NCI-H226 (cell line): ENCODE results near the gene PODXL2.
"Not testable (repeated sequence)": the region's sequence is repeated elsewhere in the genome, so short reads cannot be mapped to it uniquely, and the experiment has no call there.

Source experiments
- DNase-seq: peaks from one replicate; pipeline ENCODE4 v3.0.0-alpha.2; 2015

The PODXL2 gene

DNA sequence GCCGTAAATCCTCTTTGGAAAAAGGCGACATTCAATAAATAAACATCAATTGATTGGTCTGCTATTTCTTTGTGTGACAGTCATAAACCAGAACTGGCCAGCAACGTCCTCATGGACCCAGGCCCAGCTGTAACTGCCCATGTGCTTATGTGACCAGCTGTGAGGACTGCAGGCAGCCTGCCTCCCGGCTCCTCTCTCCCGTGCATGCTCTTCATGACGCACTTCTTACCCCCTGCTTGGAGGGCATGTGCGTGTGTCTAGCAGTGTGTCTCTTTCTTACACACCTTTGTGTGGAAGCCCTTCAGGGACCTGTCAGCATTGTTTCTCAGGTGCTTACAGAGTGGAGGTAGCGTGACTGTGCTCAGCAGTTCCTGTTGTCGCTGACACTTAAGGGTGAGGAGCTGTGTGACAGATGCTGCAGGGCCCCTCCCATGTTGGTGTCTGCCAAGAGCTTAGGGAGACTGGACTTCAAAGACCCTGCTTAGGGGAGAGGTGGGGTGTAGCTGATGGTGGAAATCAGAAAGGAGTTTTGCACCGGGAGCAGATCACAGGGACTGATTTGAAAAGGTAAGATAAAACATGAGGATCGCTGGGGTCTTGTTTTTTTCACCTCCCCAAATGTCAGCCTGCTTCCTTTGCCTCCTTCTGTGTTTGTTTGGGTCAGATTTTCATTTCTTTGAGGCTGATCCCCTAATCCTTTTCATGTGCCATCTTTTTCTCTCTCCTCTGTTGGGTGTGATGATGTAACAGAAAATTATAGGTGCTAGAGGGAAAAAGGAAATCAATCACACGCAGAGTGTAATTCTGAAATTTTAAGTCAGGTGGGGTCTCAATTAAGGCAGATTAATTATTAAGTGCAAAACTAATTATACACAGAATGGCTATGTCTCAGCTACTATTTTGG, 2.1 kb downstream of the PODXL2 start:
- no peak for DNase-seq

DNA sequence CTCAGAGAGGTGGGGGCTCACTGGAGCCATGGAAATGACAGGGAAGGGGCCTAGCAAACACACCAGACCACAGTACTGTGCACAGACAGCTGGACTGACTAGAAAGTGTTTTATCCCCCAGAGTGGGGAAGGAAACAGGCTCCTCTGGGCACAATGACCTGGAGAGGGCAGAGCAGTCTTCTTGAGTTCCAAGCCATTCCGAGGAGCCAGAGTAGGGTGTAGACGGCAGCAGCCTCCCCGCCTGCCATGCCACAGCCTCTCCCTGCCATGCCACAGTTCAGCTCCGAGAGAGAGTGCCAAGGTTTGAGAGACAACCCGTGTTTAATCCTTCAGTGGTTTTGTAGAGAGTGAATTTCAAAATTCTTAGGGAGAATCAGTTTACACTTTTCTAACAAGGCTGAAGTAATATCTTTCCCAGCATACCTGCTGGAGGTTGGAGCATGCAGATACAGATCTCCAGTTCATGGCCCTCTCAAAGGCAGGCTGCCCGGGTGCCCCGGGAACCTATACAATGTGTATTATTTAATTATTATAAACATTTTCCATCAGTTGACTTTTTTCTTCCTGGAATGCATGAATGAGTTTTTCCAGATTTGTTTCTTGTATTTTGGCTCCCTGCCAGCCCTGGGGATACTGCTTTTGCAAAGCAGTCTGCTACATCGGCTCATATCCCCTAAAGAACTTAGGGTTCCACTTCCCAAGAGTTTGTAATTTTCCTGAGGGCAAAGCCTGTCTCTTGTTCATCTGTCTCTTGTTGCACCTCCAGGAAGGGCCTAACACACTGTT, 3.2 kb downstream of the PODXL2 start:
- no peak for DNase-seq

DNA sequence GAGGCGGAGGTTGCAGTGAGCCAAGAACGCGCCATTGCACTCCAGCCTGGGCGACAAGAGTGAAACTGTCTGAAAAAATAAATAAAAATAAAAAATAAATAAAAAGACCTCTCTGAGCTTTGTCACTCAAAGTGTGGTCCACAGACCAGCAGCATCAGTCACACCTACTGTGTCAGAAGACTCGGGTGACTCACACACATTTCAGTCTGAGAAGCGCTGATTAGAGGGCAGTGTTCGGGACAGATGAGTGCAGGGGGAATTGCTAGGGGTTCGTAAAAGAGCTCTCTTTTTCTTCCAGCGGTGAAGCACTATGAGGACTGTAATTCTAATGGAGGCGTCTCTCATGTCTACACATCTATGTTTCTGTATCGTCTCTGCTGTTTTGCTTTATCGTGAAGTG, 5.7 kb downstream of the PODXL2 start:
- no peak for DNase-seq

DNA sequence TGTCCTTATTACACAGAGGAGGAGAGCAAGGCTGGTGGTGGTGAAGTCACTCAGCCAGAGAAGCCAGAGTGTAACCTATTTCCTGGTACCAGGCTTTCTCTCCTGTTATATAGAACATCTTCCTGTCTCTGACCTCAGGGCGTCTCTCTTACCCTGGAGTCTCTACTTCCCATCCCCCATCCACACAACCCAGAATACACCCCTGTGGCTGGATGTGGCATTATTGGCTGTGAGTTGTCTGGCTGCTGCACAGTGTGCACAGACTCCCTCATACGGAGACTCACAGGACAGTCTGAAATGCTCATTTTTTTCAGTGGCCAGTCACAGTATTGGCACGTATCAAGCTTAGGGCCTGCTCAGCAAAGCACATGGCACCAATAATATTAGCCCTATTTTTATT, 8.6 kb downstream of the PODXL2 start:
- no peak for DNase-seq

DNA sequence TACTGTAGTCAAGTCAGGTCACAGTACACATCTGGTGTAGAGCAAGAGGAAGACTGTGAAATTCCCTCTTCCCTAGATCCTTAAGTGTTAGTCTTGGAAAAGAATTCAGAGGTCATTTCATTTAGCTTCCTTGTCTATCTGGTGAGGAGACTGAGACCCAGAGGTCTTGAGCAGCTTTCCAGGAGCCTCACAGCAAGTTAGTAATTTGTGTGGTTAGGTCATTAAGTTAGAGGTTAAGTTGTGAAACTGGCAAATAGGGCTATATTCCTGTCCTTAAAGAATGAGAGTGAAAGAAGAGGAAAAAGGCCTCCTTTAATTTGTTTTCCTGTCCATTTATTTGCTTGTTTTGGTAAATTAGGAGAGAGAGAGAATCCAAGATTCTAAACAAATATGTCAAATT, 9.0 kb downstream of the PODXL2 start:
- no peak for DNase-seq

DNA sequence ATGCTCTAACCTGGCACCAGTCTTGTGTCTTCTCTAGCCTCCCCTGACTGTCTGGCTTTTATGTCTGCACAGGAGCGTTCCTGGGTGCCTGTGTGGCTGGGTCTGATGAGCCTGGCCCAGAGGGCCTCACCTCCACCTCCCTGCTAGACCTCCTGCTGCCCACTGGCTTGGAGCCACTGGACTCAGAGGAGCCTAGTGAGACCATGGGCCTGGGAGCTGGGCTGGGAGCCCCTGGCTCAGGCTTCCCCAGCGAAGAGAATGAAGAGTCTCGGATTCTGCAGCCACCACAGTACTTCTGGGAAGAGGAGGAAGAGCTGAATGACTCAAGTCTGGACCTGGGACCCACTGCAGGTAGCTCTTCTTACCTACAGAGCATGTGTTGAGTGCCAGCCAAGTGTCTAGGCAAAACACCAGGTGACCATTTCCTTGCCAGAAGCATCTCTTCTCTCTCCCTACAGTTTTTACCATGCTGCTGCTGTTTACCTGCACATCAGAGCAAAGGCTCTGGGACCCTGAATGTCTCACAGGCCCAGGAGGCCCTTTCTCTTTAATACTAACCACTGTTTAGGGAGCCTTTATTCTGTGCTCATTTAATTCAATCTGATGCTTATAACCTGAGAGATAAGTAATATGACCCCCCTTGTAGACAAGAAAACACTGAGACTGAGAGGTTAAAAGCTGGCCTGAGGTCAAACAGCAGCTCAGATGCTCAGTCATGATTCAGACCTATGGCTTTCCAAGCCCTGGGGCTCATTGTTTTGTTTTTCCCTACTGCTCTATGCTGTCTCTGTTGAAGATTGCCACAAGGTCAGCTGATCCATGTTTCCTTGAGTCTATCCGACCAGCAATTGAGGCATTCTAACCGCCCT, 10.4 kb downstream of the PODXL2 start:
- peak; percentile 54 for DNase-seq

DNA sequence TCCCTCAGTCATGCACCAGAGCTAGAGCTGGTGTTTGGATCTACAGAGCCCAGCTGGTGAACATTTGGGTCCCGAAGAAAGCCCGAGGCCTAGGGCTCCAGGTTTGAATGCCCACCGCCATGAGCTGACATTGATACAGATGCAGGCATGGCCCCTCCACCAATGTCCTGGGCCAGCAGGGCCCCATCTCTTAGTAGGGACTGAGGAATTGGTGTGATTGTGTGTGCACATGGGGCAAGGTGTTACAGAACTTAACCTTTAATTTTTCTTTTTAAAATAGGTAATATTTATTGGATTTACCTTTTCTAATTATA, 11.0 kb downstream of the PODXL2 start:
- no peak for DNase-seq

DNA sequence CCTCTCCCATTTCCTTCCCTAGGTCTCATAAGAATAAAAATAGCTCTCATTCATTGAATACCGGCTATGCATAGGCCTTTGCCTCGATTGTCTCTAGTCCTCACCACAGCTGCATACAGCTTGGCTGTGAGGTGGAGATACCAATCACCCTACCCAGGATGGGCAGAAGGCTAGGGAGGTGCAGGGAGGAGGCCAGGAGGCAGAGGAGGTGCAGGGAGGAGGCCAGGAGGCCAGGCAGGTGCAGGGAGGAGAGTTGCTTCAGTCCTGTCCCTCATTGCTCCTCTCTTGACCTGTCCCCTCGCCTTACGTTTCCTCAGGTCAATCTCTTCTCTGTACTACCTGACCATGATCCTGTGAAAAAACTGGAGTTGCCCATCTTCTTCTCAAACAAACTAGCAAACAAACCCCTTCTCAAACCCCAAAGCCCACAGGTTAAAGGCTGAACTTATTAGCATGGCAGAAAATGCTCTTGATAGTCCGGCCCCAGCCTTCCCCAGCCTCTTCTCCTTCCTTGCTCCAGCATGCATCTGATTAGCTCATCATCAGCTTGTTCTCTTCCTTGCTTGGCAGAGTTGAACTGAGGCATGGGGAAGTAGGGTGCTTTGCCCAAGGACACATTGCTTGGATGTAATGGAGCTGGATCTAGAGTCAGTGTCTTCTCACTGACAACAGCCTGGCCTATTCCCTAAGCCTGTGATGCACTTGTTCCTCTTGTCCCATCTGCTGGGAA, 15.8 kb downstream of the PODXL2 start:
- no peak for DNase-seq

DNA sequence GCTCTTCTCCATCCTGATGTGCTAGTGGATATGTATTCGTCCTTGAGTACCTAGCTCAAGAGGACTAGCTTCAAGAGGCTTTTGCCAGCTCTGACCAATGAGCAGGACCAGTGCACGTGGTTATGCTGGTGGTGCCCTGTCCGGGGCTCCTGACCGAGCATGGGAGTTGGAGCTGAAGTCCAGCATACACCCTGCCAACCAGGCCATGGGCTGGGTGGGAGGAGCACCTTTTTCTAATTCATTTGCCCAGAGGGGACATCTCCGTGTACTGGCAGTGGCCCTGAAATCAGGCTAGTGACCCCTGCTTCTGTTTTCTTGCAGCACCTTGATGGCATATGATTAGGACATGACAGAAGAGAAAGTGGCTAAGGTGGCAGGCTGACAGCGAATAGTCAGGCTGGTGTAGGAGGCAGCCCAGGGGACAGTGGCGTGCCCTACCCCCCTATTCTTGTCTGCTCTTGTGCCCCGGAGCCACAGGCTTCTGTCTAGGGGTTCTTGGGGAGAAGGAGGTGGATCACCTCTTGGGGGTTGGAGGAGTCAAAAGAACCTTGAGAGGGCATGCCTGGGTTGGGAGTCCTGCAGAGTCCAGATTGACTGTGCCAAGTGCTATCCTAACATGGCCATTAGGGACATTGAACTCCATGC, 16.5 kb downstream of the PODXL2 start:
- no peak for DNase-seq

DNA sequence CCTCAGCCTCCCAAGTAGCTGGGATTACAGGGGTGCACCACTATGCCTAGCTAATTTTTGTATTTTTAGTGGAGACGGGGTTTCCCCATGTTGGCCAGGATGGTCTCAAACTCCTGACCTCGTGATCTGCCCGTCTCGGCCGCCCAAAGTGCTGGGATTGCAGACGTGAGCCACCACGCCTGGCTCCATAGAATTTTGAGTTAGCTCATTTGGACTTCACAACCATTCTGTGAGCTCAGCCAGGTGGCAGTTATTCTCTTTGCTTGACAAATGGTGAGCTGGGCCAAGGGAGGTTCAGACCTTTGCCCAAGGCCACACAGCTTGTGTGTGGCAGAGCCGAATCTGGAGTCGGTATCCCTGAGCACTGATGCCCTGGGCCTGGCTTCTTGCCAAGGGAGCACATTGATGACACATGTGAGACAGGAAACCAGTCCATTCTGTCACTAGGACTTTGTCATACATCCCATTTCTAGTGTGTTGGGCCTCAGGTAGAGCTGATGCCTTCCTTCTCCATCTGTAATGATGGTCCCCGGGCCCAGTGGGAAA, 17.6 kb downstream of the PODXL2 start:
- DNase-seq = no peak

DNA sequence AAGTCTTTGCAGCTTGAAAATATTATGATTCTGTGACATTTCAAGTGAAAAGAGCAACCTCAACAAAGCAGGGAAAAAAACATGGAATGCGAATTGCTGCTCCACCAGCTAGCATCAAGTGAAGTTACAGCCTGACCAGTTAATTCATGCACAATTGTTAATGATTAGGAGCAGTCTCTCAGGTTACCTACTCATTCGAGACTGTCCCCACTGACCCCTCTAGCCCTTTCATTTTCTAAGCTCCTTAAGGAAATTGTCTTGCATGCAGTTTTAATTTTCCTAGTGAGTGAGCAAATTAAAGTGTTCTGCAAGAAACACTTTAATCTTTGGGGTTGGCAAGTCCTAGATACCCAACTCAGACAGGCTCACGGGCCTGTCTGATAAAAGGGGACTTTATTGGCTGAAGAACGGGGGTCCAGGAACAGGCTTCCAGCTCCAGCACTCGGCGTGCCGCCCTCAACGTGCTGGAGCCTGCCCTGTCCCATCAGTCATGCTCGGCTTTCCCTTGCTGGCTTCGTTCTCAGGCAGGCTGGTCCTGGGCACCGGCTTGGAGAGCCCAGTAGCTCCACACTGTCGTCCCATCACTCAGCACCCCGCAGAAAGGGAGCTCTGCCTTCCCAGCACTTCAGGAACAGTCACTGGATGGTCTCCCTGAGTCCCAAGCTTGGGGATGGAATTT, 18.3 kb downstream of the PODXL2 start:
- no peak for DNase-seq

DNA sequence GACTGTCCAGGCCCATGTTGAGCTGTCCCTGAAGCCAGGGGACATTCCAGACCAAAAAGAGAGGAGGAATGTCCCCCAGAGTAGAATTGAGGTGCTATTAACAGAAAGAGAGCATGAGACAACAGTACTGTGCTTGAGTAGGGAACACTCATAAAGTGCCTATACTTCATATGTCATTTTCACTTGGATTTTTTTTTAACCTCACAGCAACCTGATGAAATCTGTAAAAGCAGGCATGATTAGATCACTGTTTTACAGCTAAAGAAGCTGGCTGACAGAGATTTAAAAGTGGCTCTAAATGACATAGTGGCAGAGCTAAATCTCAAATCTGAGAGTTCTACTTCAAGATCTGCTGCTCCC, 18.8 kb downstream of the PODXL2 start:
- no peak for DNase-seq

DNA sequence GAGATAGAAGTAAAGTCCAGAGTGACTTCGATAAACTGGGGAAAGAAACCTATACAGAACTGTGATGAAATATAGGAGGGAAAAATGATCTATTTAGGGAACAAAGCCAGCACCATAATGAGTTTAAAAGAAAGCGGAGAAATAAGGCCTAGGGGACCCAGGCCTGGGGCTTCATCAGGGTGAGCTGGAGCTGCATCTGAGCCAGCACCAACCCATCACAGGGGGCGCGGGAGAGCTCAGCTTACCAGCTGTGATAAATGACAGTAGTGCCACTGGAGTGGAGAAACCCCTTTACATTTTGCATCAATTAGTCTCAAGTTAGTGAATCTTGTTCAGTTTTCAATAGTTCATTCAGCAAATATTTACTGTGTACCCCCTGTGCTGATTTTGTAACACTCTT, 21.3 kb downstream of the PODXL2 start:
- DNase-seq = no peak

DNA sequence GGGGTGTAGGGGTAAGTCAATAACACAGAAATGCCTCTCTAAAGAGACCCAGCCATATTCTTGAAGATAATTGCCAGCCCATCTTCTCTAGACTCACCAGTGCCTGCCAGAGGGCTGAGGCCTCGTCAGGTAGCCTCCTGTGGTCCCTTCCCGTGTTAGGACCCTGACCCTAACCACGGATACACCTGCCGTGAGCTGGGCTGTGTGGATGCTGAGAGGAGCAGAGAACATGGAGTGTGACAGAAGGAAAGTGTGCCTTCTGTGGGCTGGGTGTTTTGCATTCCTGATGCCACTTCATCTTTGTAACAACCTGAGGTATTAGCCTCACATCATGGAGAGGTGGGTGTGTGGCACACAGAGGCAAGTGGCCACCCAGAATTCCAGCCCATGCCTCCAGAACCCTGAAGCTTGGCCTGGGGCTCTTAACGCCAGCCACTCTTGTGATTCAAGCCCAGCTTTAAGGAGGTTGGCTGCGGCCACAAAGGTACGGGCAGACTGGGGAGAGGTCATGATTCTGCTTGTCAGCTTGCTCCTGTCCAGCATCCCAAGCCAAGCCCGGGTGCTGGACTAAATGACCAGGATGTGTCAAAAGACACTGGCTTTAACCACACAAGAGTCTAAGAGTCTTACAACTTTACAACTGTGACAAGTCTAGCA, 22.7 kb downstream of the PODXL2 start:
- DNase-seq = no peak

DNA sequence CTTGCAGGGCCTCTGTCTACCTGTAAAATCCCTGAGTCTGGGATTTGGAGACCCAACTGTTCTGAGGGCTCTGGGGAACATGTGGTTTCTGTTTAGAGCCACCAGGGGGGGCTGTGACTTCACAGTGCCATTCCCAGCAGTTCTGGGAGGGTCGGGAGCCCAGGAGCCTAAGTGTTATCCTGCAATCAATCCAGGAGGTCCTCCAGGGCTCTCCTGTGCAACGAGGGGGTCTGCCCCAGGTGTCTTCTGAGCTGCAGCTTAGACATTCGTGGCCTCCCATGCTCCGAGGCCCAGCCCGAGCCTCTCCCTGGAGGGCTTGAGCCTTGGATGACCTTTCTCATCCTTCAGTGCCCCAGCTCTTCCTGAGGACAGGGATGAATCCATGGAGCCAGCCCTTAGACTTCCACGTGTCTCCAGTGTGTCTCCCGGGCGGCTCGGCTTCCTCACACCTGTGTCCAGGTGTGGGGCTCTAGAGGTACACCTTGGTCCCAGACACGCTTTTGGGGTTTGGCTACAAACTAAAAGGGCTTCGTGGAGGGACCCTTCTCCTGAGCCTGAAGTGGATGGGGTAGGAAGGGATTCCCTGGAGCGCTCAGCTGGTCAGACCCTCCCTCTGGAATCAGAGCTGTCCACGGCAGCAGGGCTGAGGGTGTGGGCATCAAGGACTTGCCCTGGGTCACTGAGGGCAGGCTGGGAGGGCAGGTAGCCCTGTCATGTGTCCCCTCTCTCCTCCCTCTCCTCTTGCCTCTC, 23.4 kb downstream of the PODXL2 start:
- DNase-seq = peak; percentile 34

DNA sequence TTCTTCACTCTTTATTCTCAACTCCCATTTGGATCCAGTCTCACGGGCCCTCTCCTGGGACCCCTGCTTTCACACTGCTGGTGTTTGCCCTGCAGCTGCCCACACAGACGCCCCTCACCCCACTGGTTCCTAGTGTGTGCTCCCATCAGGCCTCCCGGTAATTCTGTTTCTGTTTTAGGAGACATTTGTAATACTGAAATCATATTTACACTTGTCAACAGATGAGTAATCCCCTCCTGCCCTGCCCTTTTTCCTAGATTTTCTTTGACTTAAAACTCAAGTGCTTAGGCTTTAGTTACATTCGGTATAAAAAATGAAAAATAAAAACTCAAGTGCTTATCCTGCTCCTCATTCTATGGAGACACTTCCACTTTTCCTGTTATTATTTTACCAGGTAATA, 25.4 kb downstream of the PODXL2 start:
- DNase-seq = no peak

DNA sequence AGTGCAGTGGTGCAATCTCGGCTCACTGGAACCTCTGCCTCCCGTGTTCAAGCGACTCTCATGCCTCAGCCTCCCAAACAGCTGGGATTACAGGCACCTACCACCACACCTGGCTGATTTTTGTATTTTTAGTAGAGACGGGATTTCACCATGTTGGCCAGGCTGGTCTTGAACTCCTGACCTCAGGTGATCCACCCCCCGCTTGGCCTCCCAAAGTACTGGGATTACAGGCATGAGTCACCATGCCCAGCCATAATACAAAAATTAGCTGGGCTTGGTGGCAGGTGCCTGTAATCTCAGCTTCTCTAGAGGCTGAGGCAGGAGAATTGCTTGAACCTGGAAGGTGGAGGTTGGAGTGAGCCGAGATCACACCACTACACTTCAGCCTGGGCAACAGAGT, 26.0 kb downstream of the PODXL2 start:
- not testable (repeated sequence) for DNase-seq

DNA sequence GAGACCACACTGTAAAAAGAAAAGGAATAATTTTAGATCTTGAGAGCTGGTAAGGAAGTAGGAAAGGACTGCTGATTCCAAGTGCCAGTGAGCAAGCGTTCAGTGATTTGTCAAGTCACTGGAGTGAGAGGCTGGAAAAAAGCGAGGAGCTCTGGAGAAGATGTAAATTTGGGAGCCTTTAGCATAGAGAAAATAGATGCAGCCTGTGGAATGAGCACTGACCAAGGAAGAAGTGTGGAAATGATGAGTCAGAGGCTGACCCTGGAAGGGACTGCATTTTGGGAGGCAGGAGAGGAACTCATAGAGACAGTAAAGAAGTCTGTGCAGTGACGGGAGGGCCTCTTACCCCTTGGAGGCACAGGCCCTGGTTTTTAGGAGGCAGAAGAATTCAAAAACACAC, 26.7 kb downstream of the PODXL2 start:
- DNase-seq = peak; percentile 35

DNA sequence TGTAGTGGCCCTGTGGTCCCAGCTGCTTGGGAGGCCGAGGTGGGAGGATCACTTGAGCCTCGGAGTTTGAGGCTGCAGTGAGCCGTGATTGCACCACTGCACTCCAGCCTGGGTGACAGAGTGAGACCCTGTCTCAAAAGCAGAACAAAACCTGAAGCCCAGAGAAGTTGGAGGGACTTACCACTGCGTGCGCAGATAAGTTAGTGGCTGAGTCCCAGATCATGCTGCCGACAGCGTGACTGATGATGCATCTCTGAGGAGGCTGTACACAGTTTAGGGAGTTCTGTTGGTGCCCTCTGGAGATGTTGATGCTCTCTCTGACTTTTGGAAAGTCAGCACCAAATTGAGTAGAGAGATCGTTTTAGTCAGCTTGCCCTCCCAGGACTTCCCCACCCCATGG, 27.9 kb downstream of the PODXL2 start:
- no peak for DNase-seq

DNA sequence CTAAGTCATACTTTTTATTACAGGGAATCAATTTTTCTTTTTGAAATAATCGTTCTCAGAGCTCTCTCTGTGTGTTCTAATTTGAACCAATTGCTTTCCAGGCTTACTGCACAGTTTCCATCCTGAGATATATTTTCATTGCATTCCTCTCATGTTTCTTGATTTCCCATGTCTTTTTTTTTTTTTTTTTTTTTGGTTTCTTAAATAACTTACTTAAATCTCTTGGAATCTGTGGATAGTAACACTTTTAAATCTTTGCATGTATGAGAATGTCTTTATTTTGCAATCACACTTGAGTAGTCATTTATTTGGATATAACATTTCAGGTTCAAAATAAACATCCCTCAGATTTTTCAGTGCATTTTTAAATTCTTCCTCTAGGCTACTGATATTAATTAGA, 29.2 kb downstream of the PODXL2 start:
- no peak for DNase-seq
